Glutamatergic neuron (in vitro differentiated cells): ENCODE data around the gene CLK3. TPM values are rescaled to one million over a fixed set of nuclear protein-coding genes. Genes with fewer than 3 reads are reported as not detected.

Source experiments
- DNase-seq: peaks from one replicate; pipeline ENCODE4 v3.0.0; 2022
- H3K27ac Mint-ChIP-seq: one replicate; pipeline ENCODE4 v1.8.0; 2020; ENCODE audit warnings: mild to moderate bottlenecking, mixed read lengths, inconsistent platforms; ENCODE audit not compliant: unreplicated experiment
- H3K27me3 Mint-ChIP-seq: one replicate; pipeline ENCODE4 v1.8.0; 2020; ENCODE audit warnings: mild to moderate bottlenecking, moderate library complexity, mixed read lengths, inconsistent platforms; ENCODE audit not compliant: unreplicated experiment
- H3K36me3 Mint-ChIP-seq: one replicate; pipeline ENCODE4 v1.8.0; 2020; ENCODE audit warnings: mild to moderate bottlenecking, mixed read lengths, inconsistent platforms; ENCODE audit not compliant: unreplicated experiment
- H3K4me1 Mint-ChIP-seq: one replicate; pipeline ENCODE4 v1.8.0; 2020; ENCODE audit warnings: mild to moderate bottlenecking, low read depth, mixed read lengths, inconsistent platforms; ENCODE audit not compliant: unreplicated experiment
- H3K4me3 Mint-ChIP-seq: one replicate; pipeline ENCODE4 v1.8.0; 2020; ENCODE audit warnings: mild to moderate bottlenecking, mixed read lengths, inconsistent platforms; ENCODE audit not compliant: unreplicated experiment
- H3K9me3 Mint-ChIP-seq: one replicate; pipeline ENCODE4 v1.8.0; 2020; ENCODE audit warnings: mild to moderate bottlenecking, moderate library complexity, mixed read lengths, inconsistent platforms; ENCODE audit not compliant: unreplicated experiment
- total RNA-seq: library from RNA; stranded (reverse); fragmentation: NEBNext Ultra II Directional; extraction: Animal tissue kit (Norgen Biotek cat#: 25700); gene quantifications from one replicate; pipeline ENCODE4 v1.2.1, GENCODE V29; 2021; ENCODE audit not compliant: unreplicated experiment
- TF ChIP-seq, protein P1 (sequence below): fragments of 200-600 bp; sonication (generic); IDR thresholded peaks from one replicate; pipeline ENCODE4 v1.5.0; 2021; ENCODE audit not compliant: partially characterized antibody, unreplicated experiment

Gene CLK3
- total RNA-seq, 1 donor from 2014 or later = 99.7 TPM

- Mint-ChIP-seq H3K27me3 (peaks cover 14% of the 10 kb centered on the region), H3K4me1 (peaks cover 22% of the 10 kb centered on the region), H3K27ac (no peak overlapping the region), H3K36me3 (no peaks in the 10 kb centered on the region), H3K9me3 (peaks cover 5% of the 10 kb centered on the region), H3K4me3 (no peak overlapping the region)
- TF ChIP-seq, protein P1, sequence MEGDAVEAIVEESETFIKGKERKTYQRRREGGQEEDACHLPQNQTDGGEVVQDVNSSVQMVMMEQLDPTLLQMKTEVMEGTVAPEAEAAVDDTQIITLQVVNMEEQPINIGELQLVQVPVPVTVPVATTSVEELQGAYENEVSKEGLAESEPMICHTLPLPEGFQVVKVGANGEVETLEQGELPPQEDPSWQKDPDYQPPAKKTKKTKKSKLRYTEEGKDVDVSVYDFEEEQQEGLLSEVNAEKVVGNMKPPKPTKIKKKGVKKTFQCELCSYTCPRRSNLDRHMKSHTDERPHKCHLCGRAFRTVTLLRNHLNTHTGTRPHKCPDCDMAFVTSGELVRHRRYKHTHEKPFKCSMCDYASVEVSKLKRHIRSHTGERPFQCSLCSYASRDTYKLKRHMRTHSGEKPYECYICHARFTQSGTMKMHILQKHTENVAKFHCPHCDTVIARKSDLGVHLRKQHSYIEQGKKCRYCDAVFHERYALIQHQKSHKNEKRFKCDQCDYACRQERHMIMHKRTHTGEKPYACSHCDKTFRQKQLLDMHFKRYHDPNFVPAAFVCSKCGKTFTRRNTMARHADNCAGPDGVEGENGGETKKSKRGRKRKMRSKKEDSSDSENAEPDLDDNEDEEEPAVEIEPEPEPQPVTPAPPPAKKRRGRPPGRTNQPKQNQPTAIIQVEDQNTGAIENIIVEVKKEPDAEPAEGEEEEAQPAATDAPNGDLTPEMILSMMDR = no peak
- DNase-seq = no peak
These were observed 3.0 kb upstream of the CLK3 start for GRCh38 chr15:74612677-74613076.

DNA sequence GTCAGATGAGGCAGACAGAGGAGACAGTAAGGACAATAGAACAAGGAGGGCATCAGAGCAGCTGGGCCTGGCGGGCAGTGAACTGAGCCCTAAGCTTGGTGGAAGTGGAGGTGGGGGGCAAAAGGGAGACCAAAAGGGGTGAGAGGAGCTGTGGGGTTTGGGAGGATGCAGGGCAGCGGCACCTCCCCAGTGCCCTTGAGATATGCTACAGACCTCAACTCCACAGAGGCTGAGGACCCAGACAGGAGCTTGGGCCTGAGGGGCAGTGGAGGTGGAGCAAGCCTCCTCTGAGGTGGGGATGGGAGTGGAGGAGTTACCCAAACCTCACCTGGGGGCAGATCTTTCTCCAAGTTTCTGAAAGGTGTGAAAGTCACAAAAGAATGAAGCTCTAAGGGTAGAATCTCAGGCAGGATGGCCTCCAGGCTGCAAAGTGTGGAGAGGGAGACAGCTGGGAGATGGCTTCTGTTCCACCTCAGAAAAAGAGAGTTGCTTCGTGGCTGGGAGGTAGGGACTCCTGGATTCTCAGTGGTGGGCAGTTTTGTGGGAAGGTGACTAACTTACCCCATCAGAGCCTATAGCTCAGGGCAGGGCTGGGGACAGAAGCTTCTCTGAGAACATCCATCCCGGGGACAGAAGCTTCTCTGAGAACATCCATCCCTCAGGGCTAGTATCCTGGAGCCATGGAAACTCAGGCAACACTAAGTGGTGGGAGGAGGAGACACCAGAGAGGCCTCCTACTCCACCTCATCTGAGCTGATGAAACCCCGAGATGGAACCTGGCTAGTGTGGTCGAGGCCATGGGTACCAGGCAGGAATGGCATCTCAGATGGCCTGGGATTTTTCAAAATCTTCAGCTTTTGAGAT is 2.3 kb upstream of the CLK3 start:
- H3K4me3 Mint-ChIP-seq = peak overlapping the region; percentile 12
- no peaks in the 10 kb centered on the region for H3K36me3 Mint-ChIP-seq
- DNase-seq = no peak
- peaks cover 5% of the 10 kb centered on the region for H3K9me3 Mint-ChIP-seq
- peak overlapping the region; percentile 75 for H3K27ac Mint-ChIP-seq
- peaks cover 26% of the 10 kb centered on the region for H3K4me1 Mint-ChIP-seq
- peaks cover 15% of the 10 kb centered on the region for H3K27me3 Mint-ChIP-seq
- TF ChIP-seq, protein P1 = no peak

- Mint-ChIP-seq H3K36me3 (no peaks in the 10 kb centered on the region), H3K27me3 (peaks cover 14% of the 10 kb centered on the region), H3K4me1 (peaks cover 25% of the 10 kb centered on the region), H3K27ac (peak overlapping the region; percentile 52), H3K9me3 (peaks cover 5% of the 10 kb centered on the region), H3K4me3 (peak overlapping the region; percentile 71)
- TF ChIP-seq, protein P1 = no peak
- no peak for DNase-seq
These were observed 1.5 kb upstream of the CLK3 start for GRCh38 chr15:74613953-74614743.

DNA sequence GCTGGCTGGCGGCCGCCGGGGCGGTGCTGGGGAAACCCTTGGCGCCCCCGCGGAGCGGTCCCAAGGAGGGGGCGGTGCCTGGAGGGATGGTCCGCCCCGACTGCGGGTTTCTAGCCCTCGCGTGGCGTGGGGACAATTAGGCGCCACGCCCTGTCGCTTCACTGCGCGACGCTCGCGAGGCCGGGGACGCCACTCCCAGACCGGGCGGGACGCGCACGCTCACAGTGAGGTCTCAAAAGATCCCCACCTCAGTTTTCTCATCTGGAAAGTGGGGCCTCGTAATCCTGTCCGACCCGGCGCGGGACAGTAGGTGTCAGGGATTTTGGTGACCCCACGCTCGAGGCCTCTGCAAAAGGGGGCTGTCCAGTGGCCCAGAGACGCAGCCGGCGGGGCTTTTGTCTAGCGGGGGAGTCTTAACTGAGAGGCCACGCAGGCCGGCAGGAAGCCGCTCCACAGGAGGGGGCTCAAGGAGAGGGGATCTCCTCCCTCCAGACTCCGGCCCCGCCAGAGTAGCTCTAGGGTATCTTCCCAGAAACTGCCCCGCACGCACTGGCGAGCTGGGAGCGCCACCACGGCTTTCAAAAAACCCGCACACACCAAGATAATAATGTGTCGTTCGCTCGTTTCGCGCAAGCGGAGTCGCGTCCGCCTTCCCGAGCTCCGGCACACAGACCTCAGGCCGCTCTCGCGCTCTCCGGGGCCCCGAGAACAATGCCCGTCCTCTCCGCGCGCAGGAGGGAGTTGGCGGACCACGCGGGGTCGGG is 710 bp upstream of the CLK3 start:
- TF ChIP-seq, protein P1 = no peak
- DNase-seq = peak; percentile 82

More for the DNA sequence above, 710 bp upstream of the CLK3 start:
- Mint-ChIP-seq H3K27me3 (peaks cover 12% of the 10 kb centered on the region), H3K4me3 (peak overlapping the region; percentile 92), H3K4me1 (peaks cover 18% of the 10 kb centered on the region), H3K9me3 (peaks cover 7% of the 10 kb centered on the region), H3K27ac (peak overlapping the region; percentile 97), H3K36me3 (no peaks in the 10 kb centered on the region)
